ENCODE results near the gene ADSS1.

- TF ChIP-seq CTCF (IDR thresholded peaks at IDR 0.05): no peak
- TF ChIP-seq POLR2A (IDR thresholded peaks at IDR 0.05): no peak
Observed at GRCh38 chr14:104770072-104770579, 46.1 kb downstream of the ADSS1 start.

Data from Peyer's patch (tissue), 4 donors.